Lower leg skin (tissue), 4 donors: ENCODE data around the gene TTC17. TPM values are rescaled to one million over a fixed set of nuclear protein-coding genes. Genes with fewer than 3 reads are reported as not detected.

Experiments
- DNase-seq, 2 donors: peaks; one replicate each; pipeline ENCODE4 v3.0.0-alpha.2; 2019; ENCODE audit warnings: low spot score in 2 of 2
- H3K4me3 ChIP-seq: fragments of 200-600 bp; sonication (generic); 2 replicates; pipeline ENCODE4 v1.5.1; 2017; ENCODE audit warnings: mild to moderate bottlenecking, low read depth; ENCODE audit not compliant: poor library complexity, severe bottlenecking
- POLR2A ChIP-seq, 2 donors: fragments of 450-650 bp; IDR thresholded peaks; one replicate each; pipeline ENCODE4 v1.6.1; 2016 to 2017; ENCODE audit warnings: antibody characterized with exemption in 2 of 2, mild to moderate bottlenecking in 1 of 2, moderate library complexity in 1 of 2
- WGBS, 2 donors: methylation state at CpG; one replicate each; pipeline ENCODE4 v1.1.5; 2018; 5-methylcytosine and 5-hydroxymethylcytosine counted together
- intact Hi-C: fragments of 100-400 bp; cut with DNase I; formaldehyde crosslinking; loops from one replicate; pipeline ENCODE4 v1.15.0; 2023; ENCODE audit warnings: low total_unique reads
- total RNA-seq, 4 donors: library from RNA; depleted of rRNA; stranded (reverse); fragments of >200 nt; gene quantifications; one replicate each; pipeline ENCODE4 v1.1.0, GENCODE V29; 2016
- TF ChIP-seq, protein P1 (sequence below), 3 donors: fragments of 450-650 bp; IDR thresholded peaks; one replicate each; pipeline ENCODE4 v1.5.1; 2016; ENCODE audit warnings: antibody characterized with exemption in 3 of 3, mild to moderate bottlenecking in 3 of 3, moderate library complexity in 2 of 3

Gene TTC17
- total RNA-seq, 4 donors from 2014 or later: 62.6 to 71.4 (median 68.4) TPM

DNA sequence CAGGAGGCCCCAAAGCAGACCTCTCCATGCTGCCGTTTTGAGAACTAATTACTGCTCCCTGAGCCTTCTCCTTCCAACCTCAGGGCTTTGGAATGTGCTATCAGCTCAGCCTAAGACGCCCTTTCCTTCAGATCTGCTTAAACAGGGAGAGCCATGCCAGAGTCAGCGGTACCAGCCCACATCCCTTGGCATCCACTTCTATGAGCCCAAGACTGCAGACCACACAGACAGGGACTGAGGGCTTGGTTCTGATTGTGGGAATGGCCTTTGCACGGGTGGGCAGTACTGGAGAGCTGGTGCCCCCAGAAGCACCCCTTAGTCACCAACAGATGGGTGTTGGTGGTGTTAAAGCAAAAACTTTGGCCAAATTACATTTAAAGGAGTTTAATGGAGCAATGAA is 146.5 kb downstream of the TTC17 start:
- TF ChIP-seq, protein P1, sequence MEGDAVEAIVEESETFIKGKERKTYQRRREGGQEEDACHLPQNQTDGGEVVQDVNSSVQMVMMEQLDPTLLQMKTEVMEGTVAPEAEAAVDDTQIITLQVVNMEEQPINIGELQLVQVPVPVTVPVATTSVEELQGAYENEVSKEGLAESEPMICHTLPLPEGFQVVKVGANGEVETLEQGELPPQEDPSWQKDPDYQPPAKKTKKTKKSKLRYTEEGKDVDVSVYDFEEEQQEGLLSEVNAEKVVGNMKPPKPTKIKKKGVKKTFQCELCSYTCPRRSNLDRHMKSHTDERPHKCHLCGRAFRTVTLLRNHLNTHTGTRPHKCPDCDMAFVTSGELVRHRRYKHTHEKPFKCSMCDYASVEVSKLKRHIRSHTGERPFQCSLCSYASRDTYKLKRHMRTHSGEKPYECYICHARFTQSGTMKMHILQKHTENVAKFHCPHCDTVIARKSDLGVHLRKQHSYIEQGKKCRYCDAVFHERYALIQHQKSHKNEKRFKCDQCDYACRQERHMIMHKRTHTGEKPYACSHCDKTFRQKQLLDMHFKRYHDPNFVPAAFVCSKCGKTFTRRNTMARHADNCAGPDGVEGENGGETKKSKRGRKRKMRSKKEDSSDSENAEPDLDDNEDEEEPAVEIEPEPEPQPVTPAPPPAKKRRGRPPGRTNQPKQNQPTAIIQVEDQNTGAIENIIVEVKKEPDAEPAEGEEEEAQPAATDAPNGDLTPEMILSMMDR (IDR thresholded peaks at IDR 0.05): no peak
- no peak for TF ChIP-seq POLR2A (IDR thresholded peaks at IDR 0.05)

DNA sequence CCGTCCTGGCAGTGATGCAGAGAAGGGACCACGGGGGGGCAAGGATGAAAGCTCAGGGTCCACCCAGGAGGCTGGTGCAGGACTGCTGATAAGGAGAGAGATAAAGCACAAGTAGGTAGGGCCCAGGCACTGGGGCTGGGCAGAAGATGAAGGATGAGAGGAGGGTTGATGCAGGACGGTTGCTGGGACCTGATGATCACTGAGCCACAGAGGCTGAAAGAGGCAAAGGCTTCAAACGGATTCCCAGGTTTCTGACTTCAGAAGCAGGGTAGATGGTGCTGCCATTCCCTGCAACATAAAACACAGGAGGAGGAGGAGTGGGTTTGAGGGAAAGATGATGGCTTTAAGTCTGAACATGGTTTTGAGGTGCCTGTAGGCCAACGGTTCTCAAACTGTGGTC is 148.5 kb downstream of the TTC17 start:
- 76 to 80% methylated on average over 5 of the region's 5 CpGs for WGBS, 2 donors
- TF ChIP-seq POLR2A (IDR thresholded peaks at IDR 0.05): no peak
- TF ChIP-seq, protein P1 (IDR thresholded peaks at IDR 0.05): no peak
- no peak for DNase-seq
- intact Hi-C loops: no loop called here
- H3K4me3 ChIP-seq: no peak overlapping the region

More for the DNA sequence above, 146.5 kb downstream of the TTC17 start:
- intact Hi-C loops: no loop called here
- H3K4me3 ChIP-seq: no peak overlapping the region
- WGBS, 2 donors: 63 to 67% methylated on average over 4 of the region's 4 CpGs
- DNase-seq: no peak

DNA sequence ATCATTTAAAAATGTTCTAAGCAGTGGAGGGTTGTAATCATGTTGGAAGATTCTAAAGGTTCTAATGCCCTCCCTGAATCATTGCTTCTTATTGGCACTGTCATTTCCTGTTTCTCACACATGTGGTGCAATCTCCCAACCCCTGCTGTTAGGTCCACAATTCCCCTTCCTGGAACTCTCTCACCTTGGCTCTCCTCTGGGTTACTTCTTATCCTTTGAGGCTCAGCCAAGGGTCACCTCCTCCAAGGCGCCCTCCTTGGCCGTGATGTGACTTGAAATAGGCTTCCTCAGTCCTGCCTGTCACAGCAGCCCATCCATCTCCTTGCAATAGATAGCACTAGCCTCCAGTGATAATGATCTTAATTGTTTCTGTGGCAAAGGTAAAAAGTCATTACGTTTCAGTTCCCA is 149.8 kb downstream of the TTC17 start:
- intact Hi-C loops: no loop called here
- H3K4me3 ChIP-seq: no peak overlapping the region
- WGBS, 2 donors: 27% methylated on average over 3 of the region's 3 CpGs
- TF ChIP-seq, protein P1 (IDR thresholded peaks at IDR 0.05): no peak
- DNase-seq: no peak

DNA sequence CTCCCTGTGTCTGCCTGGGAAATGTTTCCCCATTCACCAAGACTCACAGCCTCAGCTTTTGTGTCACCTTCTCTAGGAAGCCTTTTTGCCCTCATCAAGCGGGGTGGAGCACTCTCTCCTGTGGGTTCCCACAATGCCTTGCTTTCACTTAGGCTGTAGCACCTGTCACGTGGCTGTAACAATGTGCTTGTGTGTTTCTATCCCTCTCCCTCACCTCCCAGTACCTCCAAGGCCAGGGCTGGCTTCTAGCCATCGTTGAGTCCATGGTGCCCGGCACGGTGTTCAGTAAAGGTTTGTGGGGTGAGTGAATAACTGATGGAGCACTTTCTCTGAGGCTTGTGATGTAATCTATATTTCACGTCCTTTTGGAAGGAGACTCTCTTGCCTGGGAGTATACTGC is 153.2 kb downstream of the TTC17 start:
- TF ChIP-seq POLR2A (IDR thresholded peaks at IDR 0.05): no peak
- TF ChIP-seq, protein P1 (IDR thresholded peaks at IDR 0.05): no peak
- DNase-seq: no peak
- intact Hi-C loops: no loop called here
- WGBS, 2 donors: 86% methylated on average over 6 of the region's 6 CpGs
- H3K4me3 ChIP-seq: no peak overlapping the region

DNA sequence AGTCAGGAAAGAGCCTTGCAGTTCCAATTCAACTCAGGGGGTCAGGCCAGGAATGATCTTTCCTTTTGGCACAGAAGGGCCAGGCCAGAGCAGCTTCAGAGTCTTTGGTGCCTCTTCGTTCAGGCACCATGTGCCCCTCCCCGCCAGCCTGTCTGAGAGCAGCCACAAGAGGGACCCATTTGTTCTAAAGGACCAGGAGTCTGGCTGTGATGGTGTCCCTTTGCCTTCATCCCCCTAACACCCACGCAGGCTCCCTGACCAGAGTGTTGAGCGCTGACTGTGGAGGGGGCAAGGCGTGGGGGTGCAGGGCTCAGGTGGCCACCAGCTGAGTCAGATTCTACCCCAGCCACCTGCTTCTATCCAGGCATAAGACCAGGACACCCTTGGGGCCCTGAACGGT is 156.4 kb downstream of the TTC17 start:
- no peak for DNase-seq
- WGBS, 2 donors: 71 to 79% methylated on average over 6 of the region's 6 CpGs
- TF ChIP-seq POLR2A (IDR thresholded peaks at IDR 0.05): no peak
- TF ChIP-seq, protein P1 (IDR thresholded peaks at IDR 0.05): no peak
- intact Hi-C loops: no loop called here
- H3K4me3 ChIP-seq: no peak overlapping the region

DNA sequence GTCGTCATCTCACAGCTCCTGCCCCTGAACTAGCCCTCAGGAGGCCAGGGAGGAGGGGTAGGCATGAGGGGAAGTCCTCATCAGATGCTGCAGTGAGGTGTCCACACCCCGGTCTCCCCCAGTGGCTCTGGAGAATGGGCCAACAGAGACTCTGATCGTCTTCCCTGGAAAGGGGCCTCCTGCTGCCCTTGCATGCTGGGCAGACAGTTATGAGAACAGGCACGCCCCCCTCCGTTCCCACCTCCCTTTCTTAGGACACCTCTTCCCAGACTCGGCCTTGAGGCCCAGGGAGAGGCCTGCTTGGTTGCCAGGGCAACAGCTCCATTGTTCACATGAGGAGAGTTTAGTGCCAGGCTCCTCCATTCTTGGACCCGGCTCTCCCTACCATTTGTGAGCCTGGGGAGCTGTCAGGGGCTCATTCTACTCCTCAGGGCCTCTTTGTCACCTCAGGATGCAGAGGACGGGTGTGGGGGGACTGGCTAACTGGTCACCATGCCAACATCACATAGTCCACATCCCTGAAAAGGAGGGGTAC is 157.7 kb downstream of the TTC17 start:
- no peak for DNase-seq
- intact Hi-C loops: no loop called here
- WGBS, 2 donors: 36 to 42% methylated on average over 8 of the region's 8 CpGs
- TF ChIP-seq, protein P1 (IDR thresholded peaks at IDR 0.05): no peak
- no peak for TF ChIP-seq POLR2A (IDR thresholded peaks at IDR 0.05)
- H3K4me3 ChIP-seq: no peak overlapping the region
